ENCODE data around the gene WDCP. TPM values are rescaled to one million over a fixed set of nuclear protein-coding genes. Genes with fewer than 3 reads are reported as not detected.

The WDCP gene
- total RNA-seq, 1 experiment from 2014 or later, result 36.9 TPM

DNA sequence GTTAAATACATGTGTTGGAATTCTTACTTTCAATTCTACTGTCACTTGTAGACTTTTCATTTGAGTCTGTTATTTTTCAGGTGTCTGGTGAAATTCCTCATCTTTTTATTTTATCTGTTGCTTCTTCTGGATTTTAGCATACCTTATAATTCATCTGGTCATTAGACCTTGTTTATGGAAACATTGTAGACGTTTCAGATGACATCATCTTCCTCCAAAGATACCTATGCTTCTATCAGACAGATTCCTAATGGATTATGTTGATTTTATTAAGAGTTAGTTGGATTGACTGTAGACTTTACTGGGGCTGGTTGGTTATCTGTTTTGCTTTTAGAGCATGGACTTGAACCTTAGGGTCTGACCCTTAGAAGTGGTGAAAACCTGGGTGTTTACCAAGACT, 52.6 kb downstream of the WDCP start:
- H3K14ac ChIP-seq (ENCODE audit: insufficient read depth, low read length), result no peak overlapping the region
- no peak overlapping the region for H4K91ac ChIP-seq (ENCODE audit: insufficient read length, low read depth, low read length)
- no peaks in the 10 kb centered on the region for H3K27me3 ChIP-seq (ENCODE audit: insufficient read depth, low read length)
- no peaks in the 10 kb centered on the region for H3K4me1 ChIP-seq (ENCODE audit: insufficient read depth, low read length)
- H4K20me1 ChIP-seq (ENCODE audit: control insufficient read depth, insufficient read depth, insufficient read length), result no peaks in the 10 kb centered on the region
- no peak overlapping the region for H2AK5ac ChIP-seq (ENCODE audit: insufficient read length, low read length)
- H2BK15ac ChIP-seq (ENCODE audit: low read depth, low read length), result no peak overlapping the region
- H3K23ac ChIP-seq (ENCODE audit: insufficient read length, low read depth, low read length), result no peak overlapping the region
- H3K18ac ChIP-seq (ENCODE audit: insufficient read length, low read depth, low read length), result no peak overlapping the region
- Mint-ChIP-seq H3K36me3 (ENCODE audit: insufficient read depth in 1 of 3, low read depth in 3 of 3) (peaks cover 2 to 10% (median 8%) of the 10 kb centered on the region in 3 experiments; a peak in 6 of 7 replicates), H3K4me3 (no peak overlapping the region), H3K27ac (peak overlapping the region in 2 of 3 experiments; percentile 3 to 20; a peak in 1 of 7 replicates), H3K9me3 (no peaks in the 10 kb centered on the region), H3K27me3 (ENCODE audit: low read depth) (no peaks in the 10 kb centered on the region), H3K4me1 (peaks cover 25 to 28% of the 10 kb centered on the region in 2 experiments)
- H3K79me2 ChIP-seq (ENCODE audit: insufficient read depth, low read length), result no peaks in the 10 kb centered on the region
- H4K8ac ChIP-seq (replicated peaks; ENCODE audit: insufficient read length, low read depth, low read length), result no peak overlapping the region
- H3K56ac ChIP-seq (ENCODE audit: insufficient read length, low read depth, low read length), result no peak overlapping the region
- TF ChIP-seq, protein P1, sequence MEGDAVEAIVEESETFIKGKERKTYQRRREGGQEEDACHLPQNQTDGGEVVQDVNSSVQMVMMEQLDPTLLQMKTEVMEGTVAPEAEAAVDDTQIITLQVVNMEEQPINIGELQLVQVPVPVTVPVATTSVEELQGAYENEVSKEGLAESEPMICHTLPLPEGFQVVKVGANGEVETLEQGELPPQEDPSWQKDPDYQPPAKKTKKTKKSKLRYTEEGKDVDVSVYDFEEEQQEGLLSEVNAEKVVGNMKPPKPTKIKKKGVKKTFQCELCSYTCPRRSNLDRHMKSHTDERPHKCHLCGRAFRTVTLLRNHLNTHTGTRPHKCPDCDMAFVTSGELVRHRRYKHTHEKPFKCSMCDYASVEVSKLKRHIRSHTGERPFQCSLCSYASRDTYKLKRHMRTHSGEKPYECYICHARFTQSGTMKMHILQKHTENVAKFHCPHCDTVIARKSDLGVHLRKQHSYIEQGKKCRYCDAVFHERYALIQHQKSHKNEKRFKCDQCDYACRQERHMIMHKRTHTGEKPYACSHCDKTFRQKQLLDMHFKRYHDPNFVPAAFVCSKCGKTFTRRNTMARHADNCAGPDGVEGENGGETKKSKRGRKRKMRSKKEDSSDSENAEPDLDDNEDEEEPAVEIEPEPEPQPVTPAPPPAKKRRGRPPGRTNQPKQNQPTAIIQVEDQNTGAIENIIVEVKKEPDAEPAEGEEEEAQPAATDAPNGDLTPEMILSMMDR (conservative IDR thresholded peaks at IDR 0.05), result no peak
- H3K23me2 ChIP-seq (ENCODE audit: insufficient read length, low read depth, low read length, poor library complexity, severe bottlenecking), result no peaks in the 10 kb centered on the region
- H2BK20ac ChIP-seq (ENCODE audit: low read depth, low read length, poor library complexity, severe bottlenecking), result no peak overlapping the region
- no peak overlapping the region for H3K4ac ChIP-seq (ENCODE audit: low read depth, low read length)
- no peak overlapping the region for H3T11ph ChIP-seq (ENCODE audit: low read length)
- no peaks in the 10 kb centered on the region for H3K9me3 ChIP-seq (ENCODE audit: control insufficient read depth, low read depth, low read length)
- H2AFZ ChIP-seq (ENCODE audit: low read length), result no peak overlapping the region
- no peak for DNase-seq
- H3K27ac ChIP-seq (ENCODE audit: insufficient read length, low read depth, low read length), result no peak overlapping the region
- H3K79me1 ChIP-seq (ENCODE audit: insufficient read depth, low read depth, low read length, poor library complexity, severe bottlenecking), result no peaks in the 10 kb centered on the region
- H2BK12ac ChIP-seq (ENCODE audit: insufficient read length, low read depth, low read length), result no peak overlapping the region
- H3K4me2 ChIP-seq (ENCODE audit: insufficient read depth, insufficient read length, low read length), result no peak overlapping the region
- H2BK120ac ChIP-seq (ENCODE audit: low read depth, low read length, poor library complexity, severe bottlenecking), result no peak overlapping the region
- no peak overlapping the region for H2BK5ac ChIP-seq (ENCODE audit: insufficient read length, low read length)
- H4K5ac ChIP-seq (ENCODE audit: insufficient read length, low read depth, low read length), result no peak overlapping the region
- WGBS (ENCODE audit: extremely low coverage, insufficient read length, low lambda C conversion rate), result no CpG with 5 or more reads among the region's 1 CpG
- H3K9ac ChIP-seq (ENCODE audit: extremely low read depth, insufficient read length, low read length), result no peak overlapping the region
